CD4-positive, alpha-beta memory T cell (primary cell): ENCODE results near the gene FDX2. TPM values are rescaled to one million over a fixed set of nuclear protein-coding genes. Genes with fewer than 3 reads are reported as not detected.

Source experiments
- CTCF ChIA-PET: fragments of 350-600 bp; sonication (Branson Sonifier 250); formaldehyde crosslinking; loops from one replicate; lab custom pipeline; 2021; ENCODE audit warnings: inconsistent platforms; ENCODE audit not compliant: partially characterized antibody; lab: Charles Lee
- POLR2A ChIA-PET: fragments of 350-600 bp; sonication (Branson Sonifier 250); formaldehyde crosslinking; loops from one replicate; lab custom pipeline; 2021; ENCODE audit not compliant: partially characterized antibody; lab: Charles Lee
- DNase-seq, 5 donors: peaks; one replicate each; pipeline versions ENCODE4 v3.0.0 to v3.0.0-alpha.2; 2020 to 2022; ENCODE audit warnings: mixed read lengths in 1 of 5
- H3K27ac ChIP-seq: one replicate; pipeline ENCODE4 v1.7.0; 2013; ENCODE audit warnings: low read depth, low read length
- H3K27me3 ChIP-seq: 2 replicates; pipeline ENCODE4 v1.7.0; 2013; ENCODE audit warnings: mild to moderate bottlenecking, low read length, moderate library complexity; ENCODE audit not compliant: insufficient read depth
- H3K36me3 ChIP-seq: 2 replicates; pipeline ENCODE4 v1.7.0; 2013; ENCODE audit warnings: mild to moderate bottlenecking, low read length, moderate library complexity; ENCODE audit not compliant: insufficient read depth
- H3K4me1 ChIP-seq: 2 replicates; pipeline ENCODE4 v1.7.0; 2013; ENCODE audit warnings: mild to moderate bottlenecking, low read length, moderate library complexity; ENCODE audit not compliant: insufficient read depth
- H3K4me3 ChIP-seq, 2 donors: one replicate each; pipeline ENCODE4 v1.7.0; 2013; ENCODE audit warnings: low read length in 2 of 2, mild to moderate bottlenecking in 1 of 2
- H3K9me3 ChIP-seq, 2 donors: one replicate each; pipeline ENCODE4 v1.7.0; 2013; ENCODE audit warnings: low read length in 2 of 2, control low read depth in 1 of 2; ENCODE audit not compliant: control insufficient read depth in 1 of 2
- H3K27ac Mint-ChIP-seq, 7 donors: one replicate each; pipeline ENCODE4 v1.8.0; 2020 to 2021; ENCODE audit warnings: mixed read lengths in 7 of 7, mild to moderate bottlenecking in 6 of 7, inconsistent platforms in 3 of 7, moderate library complexity in 3 of 7
- H3K27me3 Mint-ChIP-seq, 2 donors: one replicate each; pipeline ENCODE4 v1.8.0; 2020 to 2021; ENCODE audit warnings: mixed read lengths in 2 of 2
- H3K36me3 Mint-ChIP-seq, 2 donors: one replicate each; pipeline ENCODE4 v1.8.0; 2020 to 2021; ENCODE audit warnings: mixed read lengths in 2 of 2, inconsistent platforms in 1 of 2, mild to moderate bottlenecking in 1 of 2
- H3K4me1 Mint-ChIP-seq, 4 donors: one replicate each; pipeline ENCODE4 v1.8.0; 2020 to 2021; ENCODE audit warnings: mixed read lengths in 4 of 4, mild to moderate bottlenecking in 1 of 4
- H3K4me3 Mint-ChIP-seq, 8 donors: one replicate each; pipeline ENCODE4 v1.8.0; 2020 to 2021; ENCODE audit warnings: mixed read lengths in 8 of 8, mild to moderate bottlenecking in 7 of 8, moderate library complexity in 6 of 8, inconsistent platforms in 3 of 8
- H3K9me3 Mint-ChIP-seq, 8 donors: one replicate each; pipeline ENCODE4 v1.8.0; 2020 to 2021; ENCODE audit warnings: mixed read lengths in 8 of 8, mild to moderate bottlenecking in 5 of 8, inconsistent platforms in 3 of 8, moderate library complexity in 1 of 8
- intact Hi-C: fragments of 100-400 bp; cut with micrococcal nuclease; formaldehyde crosslinking; loops from one replicate; pipeline ENCODE4 v1.15.1; 2023
- polyA plus RNA-seq, 2 donors: library from polyadenylated mRNA; unstranded; fragments of 300-500 nt; fragmentation: Illumina TruSeq; gene quantifications; one replicate each; pipeline ENCODE4 v1.2.3, GENCODE V29; 2021
- total RNA-seq, 2 experiments: library from RNA; stranded (reverse); gene quantifications; one replicate each; pipeline ENCODE4 v1.2.3, GENCODE V29; 2021

FDX2 gene
- total and polyA plus RNA-seq, 4 experiments from 2014 or later, result 10.6 to 13.6 (median 11.0) TPM

- DNase-seq, result no peak
- H3K4me3 Mint-ChIP-seq, result peak overlapping the region in 2 of 8 donors; percentile 5 to 57
- POLR2A ChIA-PET, result interaction anchor here (0.9 to 2.2 kb wide), 2 partner anchors 10 to 15 kb away, joined by 3 to 5 read pairs; partner anchors contain the start of gene ICAM5
- CTCF ChIA-PET, result interaction anchor here (0.7 to 1.4 kb wide), 2 partner anchors 29 to 89 kb away, joined by 4 to 5 read pairs; partner anchors contain the start of gene ICAM1
- no peaks in the 10 kb centered on the region for H3K36me3 Mint-ChIP-seq
- intact Hi-C loops, result no loop called here
- Histone ChIP-seq H3K27ac (no peak overlapping the region), H3K4me1 (peaks cover 14% of the 10 kb centered on the region), H3K27me3 (peaks cover under 1% of the 10 kb centered on the region), H3K9me3 (no peaks in the 10 kb centered on the region), H3K4me3 (no peak overlapping the region), H3K36me3 (no peaks in the 10 kb centered on the region)
- no peak overlapping the region for H3K27ac Mint-ChIP-seq
- peaks cover 5 to 12% (median 9%) of the 10 kb centered on the region in 4 donors for H3K4me1 Mint-ChIP-seq
- peaks cover 0 to 3% (median 0%) of the 10 kb centered on the region in 8 donors for H3K9me3 Mint-ChIP-seq
- H3K27me3 Mint-ChIP-seq, result peaks cover 6 to 7% of the 10 kb centered on the region in 2 donors
These were observed 16.0 kb downstream of the FDX2 start for GRCh38 chr19:10299545-10300458.

GRCh38 chr19:10295847-10296591 is 19.8 kb downstream of the FDX2 start:
- peaks cover 0 to 11% (median 0%) of the 10 kb centered on the region in 8 donors for H3K9me3 Mint-ChIP-seq
- intact Hi-C loops, result loop anchor here (1.0 kb wide), 1 partner anchor 27 kb away; no protein-coding TSS in a partner anchor
- Histone ChIP-seq H3K9me3 (no peaks in the 10 kb centered on the region), H3K27me3 (peaks cover 38% of the 10 kb centered on the region), H3K4me1 (peaks cover 46% of the 10 kb centered on the region), H3K4me3 (peak overlapping the region in 1 of 2 donors; percentile 55), H3K27ac (no peak overlapping the region), H3K36me3 (no peaks in the 10 kb centered on the region)
- peaks cover 26 to 28% of the 10 kb centered on the region in 2 donors for H3K27me3 Mint-ChIP-seq
- ChIA-PET CTCF (interaction anchor here (0.8 to 1.6 kb wide), 3 partner anchors 11 to 93 kb away, joined by 3 to 6 read pairs (median 3); partner anchors contain the start of gene ICAM1), POLR2A (interaction anchor here (0.6 to 2.2 kb wide), 5 partner anchors 9 to 84 kb away, joined by 3 to 10 read pairs (median 6); partner anchors contain the start of genes ICAM1, ICAM4, RAVER1 and TYK2)
- H3K27ac Mint-ChIP-seq, result peak overlapping the region in 6 of 7 donors; percentile 60 to 81 (median 80)
- H3K4me3 Mint-ChIP-seq, result peak overlapping the region; percentile 84 to 89 (median 86)
- no peak for DNase-seq
- H3K36me3 Mint-ChIP-seq, result no peaks in the 10 kb centered on the region
- peaks cover 19 to 43% (median 32%) of the 10 kb centered on the region in 4 donors for H3K4me1 Mint-ChIP-seq

- H3K36me3 Mint-ChIP-seq, result no peaks in the 10 kb centered on the region
- peaks cover 44% of the 10 kb centered on the region for H3K27me3 ChIP-seq
- peak overlapping the region in 6 of 7 donors; percentile 60 to 81 (median 80) for H3K27ac Mint-ChIP-seq
- peaks cover 0 to 11% (median 0%) of the 10 kb centered on the region in 8 donors for H3K9me3 Mint-ChIP-seq
- no peak overlapping the region for H3K27ac ChIP-seq
- H3K4me1 Mint-ChIP-seq, result peaks cover 24 to 49% (median 37%) of the 10 kb centered on the region in 4 donors
- peak overlapping the region; percentile 84 to 89 (median 86) for H3K4me3 Mint-ChIP-seq
- H3K36me3 ChIP-seq, result no peaks in the 10 kb centered on the region
- ChIA-PET POLR2A (interaction anchor here (0.6 to 2.2 kb wide), 5 partner anchors 9 to 85 kb away, joined by 3 to 10 read pairs (median 6); partner anchors contain the start of genes ICAM1, ICAM4, RAVER1 and TYK2), CTCF (interaction anchor here (0.8 to 1.6 kb wide), 2 partner anchors 25 to 93 kb away, joined by 3 to 6 read pairs; partner anchors contain the start of gene ICAM1)
- peaks cover 52% of the 10 kb centered on the region for H3K4me1 ChIP-seq
- peak overlapping the region in 1 of 2 donors; percentile 55 for H3K4me3 ChIP-seq
- intact Hi-C loops, result loop anchor here (1.0 kb wide), 1 partner anchor 26 kb away; no protein-coding TSS in a partner anchor
- peak; percentile 71 to 73 (median 73) for DNase-seq
- no peaks in the 10 kb centered on the region for H3K9me3 ChIP-seq
- peaks cover 31 to 32% of the 10 kb centered on the region in 2 donors for H3K27me3 Mint-ChIP-seq
These were observed 20.4 kb downstream of the FDX2 start for GRCh38 chr19:10295305-10295846.

- H3K36me3 Mint-ChIP-seq, result no peaks in the 10 kb centered on the region
- no peaks in the 10 kb centered on the region for H3K9me3 ChIP-seq
- DNase-seq, result no peak
- H3K4me1 ChIP-seq, result peaks cover 63% of the 10 kb centered on the region
- no peaks in the 10 kb centered on the region for H3K36me3 ChIP-seq
- ChIA-PET CTCF (no interaction called here), POLR2A (interaction anchor here (9.3 kb wide), 1 partner anchor 24 kb away, joined by 111 read pairs; the partner anchor contains the start of gene ICAM1)
- H3K27me3 Mint-ChIP-seq, result peaks cover 32 to 37% of the 10 kb centered on the region in 2 donors
- peak overlapping the region in 1 of 7 donors; percentile 68 for H3K27ac Mint-ChIP-seq
- peaks cover 28 to 56% (median 43%) of the 10 kb centered on the region in 4 donors for H3K4me1 Mint-ChIP-seq
- no peak overlapping the region for H3K4me3 ChIP-seq
- intact Hi-C loops, result no loop called here
- peaks cover 0 to 11% (median 0%) of the 10 kb centered on the region in 8 donors for H3K9me3 Mint-ChIP-seq
- peak overlapping the region in 6 of 8 donors; percentile 10 to 84 (median 44) for H3K4me3 Mint-ChIP-seq
- peaks cover 51% of the 10 kb centered on the region for H3K27me3 ChIP-seq
- no peak overlapping the region for H3K27ac ChIP-seq
These were observed 21.5 kb downstream of the FDX2 start for GRCh38 chr19:10294368-10294697.

GRCh38 chr19:10293637-10294367 is 22.0 kb downstream of the FDX2 start:
- Mint-ChIP-seq H3K27me3 (peaks cover 36 to 42% of the 10 kb centered on the region in 2 donors), H3K9me3 (peaks cover 0 to 11% (median 0%) of the 10 kb centered on the region in 8 donors), H3K4me3 (peak overlapping the region in 5 of 8 donors; percentile 26 to 89 (median 52)), H3K27ac (peak overlapping the region in 3 of 7 donors; percentile 68 to 94 (median 89)), H3K36me3 (no peaks in the 10 kb centered on the region), H3K4me1 (peaks cover 29 to 61% (median 46%) of the 10 kb centered on the region in 4 donors)
- H3K36me3 ChIP-seq, result no peaks in the 10 kb centered on the region
- ChIA-PET POLR2A (interaction anchor here (1.0 to 9.3 kb wide), 2 partner anchors 20 to 23 kb away, joined by 3 to 111 read pairs; partner anchors contain the start of gene ICAM1), CTCF (no interaction called here)
- H3K4me1 ChIP-seq, result peaks cover 68% of the 10 kb centered on the region
- no peaks in the 10 kb centered on the region for H3K9me3 ChIP-seq
- H3K27me3 ChIP-seq, result peaks cover 55% of the 10 kb centered on the region
- H3K4me3 ChIP-seq, result no peak overlapping the region
- DNase-seq, result no peak
- intact Hi-C loops, result no loop called here
- H3K27ac ChIP-seq, result no peak overlapping the region
